CD8-positive, alpha-beta memory T cell (primary cell): ENCODE measurements around the gene LIN28B. TPM values are rescaled to one million over a fixed set of nuclear protein-coding genes. Genes with fewer than 3 reads are reported as not detected.

Experiments used
- CTCF ChIA-PET: fragments of 350-600 bp; sonication (Branson Sonifier 250); formaldehyde crosslinking; loops from one replicate; lab custom pipeline; 2021; ENCODE audit warnings: antibody characterized with exemption; lab: Charles Lee
- POLR2A ChIA-PET: fragments of 350-600 bp; sonication (Branson Sonifier 250); formaldehyde crosslinking; loops from one replicate; lab custom pipeline; 2021; ENCODE audit warnings: antibody characterized with exemption; lab: Charles Lee
- DNase-seq, 5 donors: peaks; one replicate each; pipeline versions ENCODE4 v3.0.0 to v3.0.0-alpha.2; 2020 to 2022; ENCODE audit warnings: mixed read lengths in 1 of 5
- H3K27ac ChIP-seq: one replicate; pipeline ENCODE4 v1.7.0; 2013; ENCODE audit warnings: low read depth, mild to moderate bottlenecking, low read length, moderate library complexity
- H3K27me3 ChIP-seq: 2 replicates; pipeline ENCODE4 v1.7.0; 2013; ENCODE audit warnings: low read length, mild to moderate bottlenecking; ENCODE audit not compliant: insufficient read depth, poor library complexity, severe bottlenecking
- H3K36me3 ChIP-seq: 2 replicates; pipeline ENCODE4 v1.7.0; 2013; ENCODE audit warnings: mild to moderate bottlenecking, low read length, moderate library complexity; ENCODE audit not compliant: insufficient read depth
- H3K4me1 ChIP-seq: 2 replicates; pipeline ENCODE4 v1.7.0; 2013; ENCODE audit warnings: mild to moderate bottlenecking, low read length, moderate library complexity; ENCODE audit not compliant: insufficient read depth
- H3K4me3 ChIP-seq: 2 replicates; pipeline ENCODE4 v1.7.0; 2013; ENCODE audit warnings: mild to moderate bottlenecking, low read length
- H3K9me3 ChIP-seq: 2 replicates; pipeline ENCODE4 v1.7.0; 2013; ENCODE audit warnings: mild to moderate bottlenecking, low read length
- H3K27ac Mint-ChIP-seq, 8 donors: one replicate each; pipeline ENCODE4 v1.8.0; 2020 to 2021; ENCODE audit warnings: mixed read lengths in 8 of 8, mild to moderate bottlenecking in 6 of 8, inconsistent platforms in 3 of 8, moderate library complexity in 3 of 8
- H3K27me3 Mint-ChIP-seq, 2 donors: one replicate each; pipeline ENCODE4 v1.8.0; 2020 to 2021; ENCODE audit warnings: mixed read lengths in 2 of 2, mild to moderate bottlenecking in 1 of 2, moderate library complexity in 1 of 2
- H3K36me3 Mint-ChIP-seq, 3 donors: one replicate each; pipeline ENCODE4 v1.8.0; 2020 to 2021; ENCODE audit warnings: mixed read lengths in 3 of 3, inconsistent platforms in 1 of 3, mild to moderate bottlenecking in 1 of 3
- H3K4me1 Mint-ChIP-seq, 3 donors: one replicate each; pipeline ENCODE4 v1.8.0; 2020 to 2021; ENCODE audit warnings: mixed read lengths in 3 of 3, inconsistent platforms in 1 of 3, mild to moderate bottlenecking in 1 of 3
- H3K4me3 Mint-ChIP-seq, 7 donors: one replicate each; pipeline ENCODE4 v1.8.0; 2020 to 2021; ENCODE audit warnings: mixed read lengths in 7 of 7, mild to moderate bottlenecking in 6 of 7, moderate library complexity in 4 of 7, inconsistent platforms in 2 of 7
- H3K9me3 Mint-ChIP-seq, 5 donors: one replicate each; pipeline ENCODE4 v1.8.0; 2020 to 2022; ENCODE audit warnings: mixed read lengths in 5 of 5, mild to moderate bottlenecking in 3 of 5, moderate library complexity in 2 of 5, inconsistent platforms in 1 of 5
- polyA plus RNA-seq: library from polyadenylated mRNA; unstranded; fragments of 300-500 nt; fragmentation: Illumina TruSeq; gene quantifications from one replicate; pipeline ENCODE4 v1.2.3, GENCODE V29; 2021
- total RNA-seq, 2 experiments: library from RNA; stranded (reverse); gene quantifications; one replicate each; pipeline ENCODE4 v1.2.3, GENCODE V29; 2021

Gene LIN28B
- total and polyA plus RNA-seq, 3 experiments from 2014 or later = not detected

DNA sequence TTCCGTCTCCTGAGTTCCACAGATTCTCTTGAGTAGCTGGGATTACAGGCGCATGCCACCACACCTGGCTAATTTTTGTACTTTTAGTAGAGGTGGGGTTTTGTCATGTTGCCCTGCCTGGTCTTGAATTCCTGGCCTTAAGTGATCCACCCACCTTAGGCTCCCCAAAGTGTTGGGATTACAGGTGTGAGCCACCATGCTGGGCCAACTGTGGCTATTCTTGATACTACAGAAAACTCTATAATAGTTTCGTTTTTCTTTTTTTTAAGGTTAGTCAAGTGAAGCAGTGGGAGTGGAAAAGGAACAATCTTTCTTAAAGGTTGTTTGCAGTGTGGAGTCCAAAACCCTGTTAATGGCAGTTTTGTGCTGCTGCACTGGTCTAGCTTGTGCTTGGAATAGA lies 138.2 kb downstream of the LIN28B start:
- H3K27me3 Mint-ChIP-seq = no peaks in the 10 kb centered on the region
- Histone ChIP-seq H3K27me3 (no peaks in the 10 kb centered on the region), H3K4me3 (no peak overlapping the region), H3K27ac (no peak overlapping the region), H3K4me1 (no peaks in the 10 kb centered on the region), H3K36me3 (no peaks in the 10 kb centered on the region), H3K9me3 (no peaks in the 10 kb centered on the region)
- CTCF ChIA-PET = no interaction called here
- no peak for DNase-seq
- no peak overlapping the region for H3K27ac Mint-ChIP-seq
- H3K9me3 Mint-ChIP-seq = no peaks in the 10 kb centered on the region
- H3K4me3 Mint-ChIP-seq = no peak overlapping the region
- no peaks in the 10 kb centered on the region for H3K36me3 Mint-ChIP-seq
- POLR2A ChIA-PET = no interaction called here
- no peaks in the 10 kb centered on the region for H3K4me1 Mint-ChIP-seq

DNA sequence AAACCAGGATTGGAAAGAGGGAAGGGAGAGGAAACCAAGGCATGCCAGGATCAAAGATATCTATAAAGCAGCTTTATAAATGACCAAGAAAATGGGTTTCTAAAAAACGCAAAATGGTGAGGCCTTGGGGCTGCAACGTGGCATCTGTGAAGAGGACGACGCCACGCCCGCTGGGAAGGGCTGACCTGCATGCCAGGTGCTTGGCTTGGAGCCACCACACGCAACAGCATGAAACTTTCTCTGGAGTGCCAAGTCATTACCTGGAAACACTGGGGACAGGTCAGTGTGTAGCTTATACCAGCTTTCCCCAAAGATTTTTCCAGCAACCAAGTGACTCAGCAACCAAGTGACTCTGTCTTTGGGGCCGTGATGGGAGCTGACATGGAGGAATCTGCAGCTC lies 140.4 kb downstream of the LIN28B start:
- Histone ChIP-seq H3K4me1 (no peaks in the 10 kb centered on the region), H3K27ac (no peak overlapping the region), H3K9me3 (no peaks in the 10 kb centered on the region), H3K4me3 (no peak overlapping the region), H3K36me3 (no peaks in the 10 kb centered on the region), H3K27me3 (no peaks in the 10 kb centered on the region)
- no peak for DNase-seq
- ChIA-PET CTCF (interaction anchor here (1.1 kb wide), 1 partner anchor 9 kb away, joined by 7 read pairs; no protein-coding TSS in a partner anchor), POLR2A (no interaction called here)
- H3K36me3 Mint-ChIP-seq = no peaks in the 10 kb centered on the region
- no peaks in the 10 kb centered on the region for H3K4me1 Mint-ChIP-seq
- H3K27me3 Mint-ChIP-seq = peaks cover 0 to 2% of the 10 kb centered on the region in 2 donors
- no peak overlapping the region for H3K27ac Mint-ChIP-seq
- no peaks in the 10 kb centered on the region for H3K9me3 Mint-ChIP-seq
- H3K4me3 Mint-ChIP-seq = no peak overlapping the region

- Histone ChIP-seq H3K9me3 (no peaks in the 10 kb centered on the region), H3K4me3 (no peak overlapping the region), H3K4me1 (no peaks in the 10 kb centered on the region), H3K27ac (no peak overlapping the region), H3K27me3 (no peaks in the 10 kb centered on the region), H3K36me3 (no peaks in the 10 kb centered on the region)
- H3K4me3 Mint-ChIP-seq = no peak overlapping the region
- peaks cover 0 to 2% of the 10 kb centered on the region in 2 donors for H3K27me3 Mint-ChIP-seq
- no peaks in the 10 kb centered on the region for H3K9me3 Mint-ChIP-seq
- no peak overlapping the region for H3K27ac Mint-ChIP-seq
- no peak for DNase-seq
- ChIA-PET POLR2A (no interaction called here), CTCF (interaction anchor here (2.0 to 2.4 kb wide), 2 partner anchors 9 to 12 kb away, joined by 4 to 16 read pairs; no protein-coding TSS in a partner anchor)
- no peaks in the 10 kb centered on the region for H3K4me1 Mint-ChIP-seq
- no peaks in the 10 kb centered on the region for H3K36me3 Mint-ChIP-seq
These were observed 142.5 kb downstream of the LIN28B start for GRCh38 chr6:105099371-105099770.

DNA sequence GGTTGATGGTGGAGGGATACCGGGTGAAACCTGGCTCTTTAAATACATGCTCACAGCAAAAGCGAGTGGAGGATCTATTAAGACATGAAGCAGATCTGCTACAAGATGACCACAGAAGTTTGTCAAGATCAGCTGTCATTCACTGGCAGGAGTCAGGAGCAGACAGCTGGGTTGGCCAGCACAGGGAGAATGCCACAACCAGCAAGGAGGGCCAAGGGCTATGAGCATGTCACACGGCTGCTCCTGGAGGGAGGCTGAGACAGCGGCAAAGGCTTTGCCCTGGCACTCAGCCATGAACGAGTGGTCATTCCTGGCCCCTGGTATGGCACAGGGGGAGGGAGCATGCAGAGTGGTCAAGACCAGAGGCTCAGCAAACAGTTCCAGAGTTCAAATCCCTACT lies 145.3 kb downstream of the LIN28B start:
- peaks cover 2 to 4% of the 10 kb centered on the region in 2 donors for H3K27me3 Mint-ChIP-seq
- no peaks in the 10 kb centered on the region for H3K36me3 Mint-ChIP-seq
- Histone ChIP-seq H3K9me3 (no peaks in the 10 kb centered on the region), H3K4me1 (no peaks in the 10 kb centered on the region), H3K4me3 (no peak overlapping the region), H3K27me3 (no peaks in the 10 kb centered on the region), H3K36me3 (no peaks in the 10 kb centered on the region), H3K27ac (no peak overlapping the region)
- no peak overlapping the region for H3K4me3 Mint-ChIP-seq
- no peaks in the 10 kb centered on the region for H3K4me1 Mint-ChIP-seq
- CTCF ChIA-PET = interaction anchor here (1.2 kb wide), 1 partner anchor 14 kb away, joined by 3 read pairs; no protein-coding TSS in a partner anchor
- no peak for DNase-seq
- POLR2A ChIA-PET = no interaction called here
- H3K27ac Mint-ChIP-seq = no peak overlapping the region
- no peaks in the 10 kb centered on the region for H3K9me3 Mint-ChIP-seq

DNA sequence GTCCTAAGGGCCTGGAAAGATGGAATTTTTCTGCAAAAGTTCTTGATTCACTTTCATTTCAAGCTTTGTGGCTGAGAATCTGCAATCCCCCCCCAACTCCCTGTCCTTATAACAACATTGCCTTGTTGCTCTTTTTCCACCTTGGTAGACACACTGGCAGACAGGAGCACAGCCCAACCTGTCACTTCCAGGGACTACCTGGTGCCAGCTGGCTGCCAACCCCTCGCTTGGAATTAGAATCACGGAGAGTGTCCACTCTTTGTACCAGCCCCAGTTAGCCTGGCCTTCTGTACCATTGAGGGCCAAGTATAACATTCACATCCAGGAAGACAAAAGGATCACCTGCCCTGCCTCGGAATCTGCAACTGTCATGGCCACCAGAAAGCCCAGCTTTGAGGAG lies 148.2 kb downstream of the LIN28B start:
- Histone ChIP-seq H3K27ac (no peak overlapping the region), H3K4me3 (no peak overlapping the region), H3K36me3 (no peaks in the 10 kb centered on the region), H3K27me3 (no peaks in the 10 kb centered on the region), H3K4me1 (no peaks in the 10 kb centered on the region), H3K9me3 (no peaks in the 10 kb centered on the region)
- CTCF ChIA-PET = no interaction called here
- POLR2A ChIA-PET = no interaction called here
- Mint-ChIP-seq H3K27me3 (peaks cover 2 to 10% of the 10 kb centered on the region in 2 donors), H3K36me3 (no peaks in the 10 kb centered on the region), H3K4me1 (no peaks in the 10 kb centered on the region), H3K4me3 (no peak overlapping the region), H3K9me3 (no peaks in the 10 kb centered on the region), H3K27ac (no peak overlapping the region)
- DNase-seq = no peak

DNA sequence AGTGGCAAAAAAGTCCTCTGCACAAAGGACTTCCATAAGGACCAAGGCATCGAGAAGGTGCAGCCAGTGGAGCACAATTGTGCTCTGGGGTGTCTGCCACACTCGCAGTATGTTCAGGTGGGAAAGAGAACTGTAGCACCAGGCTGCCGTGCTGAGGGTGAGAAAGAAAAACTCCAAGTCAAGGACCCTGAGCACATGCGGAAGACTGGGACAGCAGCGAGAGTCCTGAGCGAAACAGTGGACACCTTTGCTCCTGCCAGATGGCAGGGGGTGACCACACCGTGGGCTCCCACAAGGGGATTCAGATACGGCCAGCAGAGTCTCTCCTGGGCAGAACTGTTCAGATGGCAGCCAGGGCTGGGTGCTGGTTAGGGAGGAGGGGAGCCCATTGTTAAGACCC lies 149.4 kb downstream of the LIN28B start:
- CTCF ChIA-PET = no interaction called here
- POLR2A ChIA-PET = no interaction called here
- peaks cover 2 to 10% of the 10 kb centered on the region in 2 donors for H3K27me3 Mint-ChIP-seq
- H3K27ac Mint-ChIP-seq = no peak overlapping the region
- Histone ChIP-seq H3K27ac (no peak overlapping the region), H3K9me3 (no peaks in the 10 kb centered on the region), H3K4me3 (no peak overlapping the region), H3K36me3 (no peaks in the 10 kb centered on the region), H3K27me3 (no peaks in the 10 kb centered on the region), H3K4me1 (no peaks in the 10 kb centered on the region)
- H3K9me3 Mint-ChIP-seq = no peaks in the 10 kb centered on the region
- no peaks in the 10 kb centered on the region for H3K4me1 Mint-ChIP-seq
- H3K4me3 Mint-ChIP-seq = no peak overlapping the region
- DNase-seq = no peak
- no peaks in the 10 kb centered on the region for H3K36me3 Mint-ChIP-seq

- H3K4me1 Mint-ChIP-seq = no peaks in the 10 kb centered on the region
- H3K9me3 Mint-ChIP-seq = no peaks in the 10 kb centered on the region
- POLR2A ChIA-PET = no interaction called here
- CTCF ChIA-PET = no interaction called here
- DNase-seq = no peak
- H3K27ac Mint-ChIP-seq = no peak overlapping the region
- Histone ChIP-seq H3K27ac (no peak overlapping the region), H3K9me3 (no peaks in the 10 kb centered on the region), H3K36me3 (no peaks in the 10 kb centered on the region), H3K27me3 (no peaks in the 10 kb centered on the region), H3K4me3 (no peak overlapping the region), H3K4me1 (no peaks in the 10 kb centered on the region)
- H3K36me3 Mint-ChIP-seq = no peaks in the 10 kb centered on the region
- no peak overlapping the region for H3K4me3 Mint-ChIP-seq
- peaks cover 1 to 10% of the 10 kb centered on the region in 2 donors for H3K27me3 Mint-ChIP-seq
These were observed 150.3 kb downstream of the LIN28B start for GRCh38 chr6:105107207-105107606.

- Mint-ChIP-seq H3K36me3 (no peaks in the 10 kb centered on the region), H3K4me3 (no peak overlapping the region), H3K9me3 (no peaks in the 10 kb centered on the region), H3K27ac (no peak overlapping the region), H3K27me3 (peaks cover 0 to 10% of the 10 kb centered on the region in 2 donors), H3K4me1 (no peaks in the 10 kb centered on the region)
- CTCF ChIA-PET = no interaction called here
- no peak overlapping the region for H3K4me3 ChIP-seq
- no peak for DNase-seq
- POLR2A ChIA-PET = no interaction called here
- no peaks in the 10 kb centered on the region for H3K4me1 ChIP-seq
- H3K9me3 ChIP-seq = no peaks in the 10 kb centered on the region
- H3K27ac ChIP-seq = no peak overlapping the region
- no peaks in the 10 kb centered on the region for H3K36me3 ChIP-seq
- no peaks in the 10 kb centered on the region for H3K27me3 ChIP-seq
These were observed 151.8 kb downstream of the LIN28B start for GRCh38 chr6:105108631-105109262.
